HCT116 (cell line): ENCODE measurements around the gene TLCD5. TPM values are rescaled to one million over a fixed set of nuclear protein-coding genes. Genes with fewer than 3 reads are reported as not detected.

Experiments
- ATAC-seq: fragments of 200-7000 bp; cut with Tn5 transposase; 2 replicates; pipeline ENCODE4 v1.9.1; 2020; ENCODE audit warnings: mild to moderate bottlenecking, moderate library complexity
- BruUV-seq: library from RNA; stranded (reverse); fragments of 400-500 nt; replicated peaks from 2 replicates; lab custom pipeline; 2021; lab: Mats Ljungman, UMichigan
- CTCF ChIA-PET: fragments of 300-600 bp; sonication (Branson Sonifier 250); formaldehyde crosslinking; loops from one replicate; lab custom pipeline; 2021; ENCODE audit warnings: antibody characterized with exemption; lab: Charles Lee
- POLR2A ChIA-PET: fragments of 300-600, 350-600 bp; sonication (Branson Sonifier 250); formaldehyde crosslinking; loops from one replicate; lab custom pipeline; 2021; ENCODE audit warnings: antibody characterized with exemption; lab: Charles Lee
- RAD21 ChIA-PET, 2 experiments: fragments of 300-600 bp; sonication (Branson Sonifier 250); formaldehyde crosslinking; loops; one replicate each; lab custom pipeline; 2023; ENCODE audit warnings: low total read pairs in 2 of 2; ENCODE audit not compliant: uncharacterized antibody in 2 of 2, unreplicated experiment in 2 of 2, low non-redundant PET in 1 of 2; lab: Charles Lee
- DNase-seq: peaks from one replicate; pipeline ENCODE4 v3.0.0-alpha.2; 2010; ENCODE audit warnings: low read depth, low spot score
- H2AFZ ChIP-seq: fragments of 200-600 bp; shearing (Covaris generic), sonication (generic); 2 replicates; pipeline ENCODE4 v1.6.1; 2017; ENCODE audit warnings: low read depth, mixed run types, mixed read lengths, antibody characterized with exemption, low read length; ENCODE audit not compliant: poor library complexity, severe bottlenecking
- H3K27ac ChIP-seq: 2 replicates; pipeline ENCODE4 v1.5.1; 2012; ENCODE audit warnings: low read depth, low read length
- H3K27me3 ChIP-seq: fragments of 200-600 bp; sonication (generic); 2 replicates; pipeline ENCODE4 v1.6.1; 2016; ENCODE audit warnings: mixed run types, low read length, mixed read lengths; ENCODE audit not compliant: insufficient read depth
- H3K36me3 ChIP-seq, 2 experiments: fragments of 200-500 bp in 1 of 2; fragments of 200-600 bp in 1 of 2; sonication (Bioruptor generic) in 1 of 2; sonication (generic) in 1 of 2; 2 replicates each; pipeline versions ENCODE4 v1.5.1 to v1.6.1; 2014 to 2016; ENCODE audit warnings: low read length in 2 of 2, inconsistent platforms in 1 of 2, mixed read lengths in 1 of 2, mixed run types in 1 of 2; ENCODE audit not compliant: insufficient read depth in 2 of 2, control insufficient read depth in 1 of 2
- H3K4me1 ChIP-seq, 2 experiments: fragments of 200-600 bp in 1 of 2; sonication (generic) in 1 of 2; 2 replicates each; pipeline versions ENCODE4 v1.5.1 to v1.6.1; 2012 to 2017; ENCODE audit warnings: low read length in 2 of 2, inconsistent platforms in 1 of 2, mild to moderate bottlenecking in 1 of 2, mixed read lengths in 1 of 2, mixed run types in 1 of 2, moderate library complexity in 1 of 2; ENCODE audit not compliant: insufficient read depth in 2 of 2, control insufficient read depth in 1 of 2
- H3K4me2 ChIP-seq: fragments of 200-600 bp; sonication (generic); 2 replicates; pipeline ENCODE4 v1.6.1; 2017; ENCODE audit warnings: mixed run types, low read length, mixed read lengths
- H3K4me3 ChIP-seq, 2 experiments: fragments of 200-600 bp in 1 of 2; sonication (generic) in 1 of 2; replicated peaks in 1 of 2; 2 replicates each; pipeline ENCODE4 v1.5.1; 2011 to 2016; ENCODE audit warnings: low read length in 2 of 2, control low read depth in 1 of 2, low read depth in 1 of 2, mild to moderate bottlenecking in 1 of 2, mixed read lengths in 1 of 2, mixed run types in 1 of 2
- H3K79me2 ChIP-seq: fragments of 200-600 bp; sonication (generic); 2 replicates; pipeline ENCODE4 v1.6.1; 2017; ENCODE audit warnings: mild to moderate bottlenecking, mixed run types, low read length, moderate library complexity, mixed read lengths; ENCODE audit not compliant: insufficient read depth
- H3K9ac ChIP-seq: fragments of 200-600 bp; sonication (generic); 2 replicates; pipeline ENCODE4 v1.6.1; 2016; ENCODE audit warnings: low read length, mixed read lengths
- H3K9me2 ChIP-seq: fragments of 200-600 bp; sonication (generic), shearing (Covaris generic); 2 replicates; pipeline ENCODE4 v1.6.1; 2017; ENCODE audit warnings: mixed run types, mild to moderate bottlenecking, moderate library complexity; ENCODE audit not compliant: insufficient read depth
- H3K9me3 ChIP-seq, 2 experiments: fragments of 200-500 bp in 1 of 2; fragments of 200-600 bp in 1 of 2; sonication (Bioruptor generic) in 1 of 2; sonication (generic) in 1 of 2; 2 replicates each; pipeline ENCODE4 v1.6.1; 2014 to 2017; ENCODE audit warnings: low read length in 2 of 2, mixed read lengths in 2 of 2, inconsistent platforms in 1 of 2, low read depth in 1 of 2, mild to moderate bottlenecking in 1 of 2, mixed run types in 1 of 2, moderate library complexity in 1 of 2; ENCODE audit not compliant: control insufficient read depth in 1 of 2, insufficient read depth in 1 of 2
- H4K20me1 ChIP-seq: fragments of 200-600 bp; sonication (generic), shearing (Covaris generic); 2 replicates; pipeline ENCODE4 v1.6.1; 2017; ENCODE audit warnings: mixed run types, mild to moderate bottlenecking, moderate library complexity; ENCODE audit not compliant: insufficient read depth
- CBX3 ChIP-seq: IDR thresholded peaks from 2 replicates; pipeline ENCODE4 v1.6.1; 2012; ENCODE audit warnings: low read depth
- CEBPB ChIP-seq: IDR thresholded peaks from 2 replicates; pipeline ENCODE4 v1.6.1; 2012; ENCODE audit warnings: low read depth
- ELF1 ChIP-seq: IDR thresholded peaks from 2 replicates; pipeline ENCODE4 v1.6.1; 2012; ENCODE audit warnings: low read depth, borderline replicate concordance
- EZH2 ChIP-seq: fragments of 200-600 bp; sonication (generic); IDR thresholded peaks from 2 replicates; pipeline ENCODE4 v1.6.1; 2017; ENCODE audit warnings: antibody characterized with exemption, mixed run types
- EZH2phosphoT487 ChIP-seq: fragments of 200-600 bp; IDR thresholded peaks from 2 replicates; pipeline ENCODE4 v1.6.1; 2018; ENCODE audit warnings: antibody characterized with exemption, borderline replicate concordance
- FOSL1 ChIP-seq: IDR thresholded peaks from 2 replicates; pipeline ENCODE4 v1.6.1; 2012; ENCODE audit warnings: low read depth
- JUND ChIP-seq: IDR thresholded peaks from 2 replicates; pipeline ENCODE4 v1.6.1; 2012
- POLR2AphosphoS5 ChIP-seq: IDR thresholded peaks from 2 replicates; pipeline ENCODE4 v1.6.1; 2011; ENCODE audit warnings: mild to moderate bottlenecking, low read depth, low read length, moderate library complexity
- RAD21 ChIP-seq: IDR thresholded peaks from 2 replicates; pipeline ENCODE4 v1.6.1; 2012; ENCODE audit warnings: low read depth, mild to moderate bottlenecking
- SIN3A ChIP-seq: IDR thresholded peaks from 2 replicates; pipeline ENCODE4 v1.6.1; 2012; ENCODE audit warnings: low read depth
- SP1 ChIP-seq: IDR thresholded peaks from 2 replicates; pipeline ENCODE4 v1.6.1; 2012; ENCODE audit warnings: low read depth
- SRF ChIP-seq: IDR thresholded peaks from 2 replicates; pipeline ENCODE4 v1.6.1; 2012; ENCODE audit warnings: low read depth
- TCF7L2 ChIP-seq: IDR thresholded peaks from 2 replicates; pipeline ENCODE4 v1.7.0; 2011; ENCODE audit warnings: borderline replicate concordance, inconsistent platforms; ENCODE audit not compliant: insufficient read depth, insufficient read length; ENCODE audit errors: extremely low read depth
- YY1 ChIP-seq: IDR thresholded peaks from 2 replicates; pipeline ENCODE4 v1.6.1; 2011; ENCODE audit warnings: low read length, low read depth, moderate library complexity, mild to moderate bottlenecking; ENCODE audit not compliant: insufficient replicate concordance; ENCODE audit errors: extremely low read depth
- ZFX ChIP-seq: fragments of 450-650 bp; IDR thresholded peaks from 2 replicates; pipeline ENCODE4 v1.6.1; 2017
- ZNF274 ChIP-seq: fragments of 200-500 bp; sonication (Bioruptor generic); IDR thresholded peaks from 2 replicates; pipeline ENCODE4 v1.6.1; 2014; ENCODE audit warnings: mild to moderate bottlenecking, low read depth, low read length, inconsistent platforms
- intact Hi-C: fragments of 100-400 bp; cut with micrococcal nuclease; formaldehyde crosslinking; loops from 2 replicates; pipeline ENCODE4 v1.10.0; 2022
- total RNA-seq: library from RNA; stranded (reverse); gene quantifications from one replicate; pipeline ENCODE4 v1.2.1, GENCODE V29; 2021; ENCODE audit not compliant: unreplicated experiment
- TF ChIP-seq, protein P1 (sequence below): IDR thresholded peaks from 2 replicates; pipeline ENCODE4 v1.6.1; 2011; ENCODE audit warnings: mild to moderate bottlenecking, low read length, moderate library complexity; ENCODE audit not compliant: insufficient replicate concordance; ENCODE audit errors: extremely low read depth
- TF ChIP-seq, protein P2 (sequence below): IDR thresholded peaks from 2 replicates; pipeline ENCODE4 v1.6.1; 2012
- TF ChIP-seq, protein P3 (sequence below): IDR thresholded peaks from 2 replicates; pipeline ENCODE4 v1.6.1; 2012

TLCD5 gene
- total RNA-seq, 1 experiment from 2014 or later: 9.1 TPM

DNA sequence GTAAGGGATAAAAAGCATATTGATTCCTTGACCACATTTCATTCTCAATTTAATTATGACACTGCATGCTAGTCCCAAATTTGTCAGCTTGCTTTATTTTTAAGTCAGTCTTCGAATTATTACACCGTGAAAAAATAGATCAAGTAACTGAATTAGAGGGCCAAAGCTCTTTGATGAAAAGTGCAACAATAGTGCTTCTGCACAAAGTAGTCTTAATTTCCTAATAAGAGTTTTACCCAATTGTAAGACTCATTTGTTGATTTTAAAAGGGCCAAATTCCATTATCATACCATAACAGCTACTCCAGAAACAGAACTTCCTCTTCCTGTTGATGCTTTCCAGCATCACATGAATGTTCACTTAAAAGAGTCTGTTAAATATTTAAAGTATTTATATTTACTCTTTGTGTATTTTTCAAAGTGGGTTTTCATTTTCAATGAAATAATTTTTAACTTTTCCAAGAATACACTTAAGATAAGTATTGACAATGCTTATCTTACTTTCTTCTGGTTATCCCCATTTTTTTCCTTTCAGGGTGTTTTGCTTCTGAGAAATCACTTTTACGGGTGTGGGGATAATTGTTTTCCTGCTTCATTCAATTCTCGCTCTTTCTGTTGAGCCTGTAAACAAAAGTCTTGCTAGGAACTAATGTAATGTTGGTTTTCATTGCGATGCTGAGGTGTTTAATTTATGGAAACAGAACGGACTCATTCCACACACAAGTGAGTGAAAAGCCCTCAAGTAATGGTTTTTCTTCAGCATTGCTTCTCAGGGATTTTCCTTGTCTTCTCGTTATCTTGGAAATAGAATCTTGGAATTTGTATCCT, 13.2 kb downstream of the TLCD5 start:
- no peaks in the 10 kb centered on the region for H3K9me3 ChIP-seq
- peaks cover 44 to 67% of the 10 kb centered on the region in 2 experiments for H3K4me1 ChIP-seq

DNA sequence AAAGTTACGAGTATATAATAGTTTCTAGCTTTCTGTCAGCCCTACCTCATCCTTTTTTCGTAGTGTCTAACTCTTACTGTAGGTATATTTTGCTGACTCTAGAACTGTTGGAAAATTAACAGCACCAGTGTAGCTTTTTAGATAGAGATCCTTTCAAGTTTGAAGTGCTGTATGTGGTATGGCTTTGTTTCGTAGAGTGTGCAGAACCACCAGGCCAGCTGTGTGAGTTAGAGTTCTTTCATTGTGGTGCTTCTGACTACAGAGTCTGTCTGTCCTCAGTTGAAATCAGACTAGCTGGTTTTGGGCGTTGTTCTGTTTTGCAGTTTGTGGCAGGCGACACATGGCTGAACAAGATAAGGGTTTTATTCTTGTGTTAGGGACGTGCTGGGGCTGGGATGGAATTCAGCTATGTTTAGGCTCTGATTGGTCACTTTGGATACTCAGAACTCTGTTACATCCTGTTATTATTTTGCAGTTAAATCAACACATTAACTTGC, 14.3 kb downstream of the TLCD5 start:
- H3K4me1 ChIP-seq: peaks cover 50 to 69% of the 10 kb centered on the region in 2 experiments
- ATAC-seq: no peak
- ChIA-PET POLR2A (no interaction called here), RAD21 (no interaction called here), CTCF (interaction anchor here (0.6 kb wide), 1 partner anchor 68 kb away, joined by 3 read pairs; no protein-coding TSS in a partner anchor)
- H4K20me1 ChIP-seq: peaks cover 20% of the 10 kb centered on the region; the same call in 1 of the 2 replicates
- DNase-seq: no peak
- H3K4me2 ChIP-seq: peak overlapping the region; percentile 40
- H3K9me3 ChIP-seq: no peaks in the 10 kb centered on the region
- TF ChIP-seq ZFX (no peak), TCF7L2 (no peak), SRF (no peak), EZH2 (no peak), ELF1 (no peak), CBX3 (no peak), FOSL1 (no peak), YY1 (no peak), SIN3A (no peak), POLR2AphosphoS5 (no peak), EZH2phosphoT487 (no peak), RAD21 (no peak), SP1 (no peak)
- TF ChIP-seq, protein P1, sequence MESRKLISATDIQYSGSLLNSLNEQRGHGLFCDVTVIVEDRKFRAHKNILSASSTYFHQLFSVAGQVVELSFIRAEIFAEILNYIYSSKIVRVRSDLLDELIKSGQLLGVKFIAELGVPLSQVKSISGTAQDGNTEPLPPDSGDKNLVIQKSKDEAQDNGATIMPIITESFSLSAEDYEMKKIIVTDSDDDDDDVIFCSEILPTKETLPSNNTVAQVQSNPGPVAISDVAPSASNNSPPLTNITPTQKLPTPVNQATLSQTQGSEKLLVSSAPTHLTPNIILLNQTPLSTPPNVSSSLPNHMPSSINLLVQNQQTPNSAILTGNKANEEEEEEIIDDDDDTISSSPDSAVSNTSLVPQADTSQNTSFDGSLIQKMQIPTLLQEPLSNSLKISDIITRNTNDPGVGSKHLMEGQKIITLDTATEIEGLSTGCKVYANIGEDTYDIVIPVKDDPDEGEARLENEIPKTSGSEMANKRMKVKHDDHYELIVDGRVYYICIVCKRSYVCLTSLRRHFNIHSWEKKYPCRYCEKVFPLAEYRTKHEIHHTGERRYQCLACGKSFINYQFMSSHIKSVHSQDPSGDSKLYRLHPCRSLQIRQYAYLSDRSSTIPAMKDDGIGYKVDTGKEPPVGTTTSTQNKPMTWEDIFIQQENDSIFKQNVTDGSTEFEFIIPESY: no peak
- TF ChIP-seq, protein P2, sequence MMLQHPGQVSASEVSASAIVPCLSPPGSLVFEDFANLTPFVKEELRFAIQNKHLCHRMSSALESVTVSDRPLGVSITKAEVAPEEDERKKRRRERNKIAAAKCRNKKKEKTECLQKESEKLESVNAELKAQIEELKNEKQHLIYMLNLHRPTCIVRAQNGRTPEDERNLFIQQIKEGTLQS: no peak
- TF ChIP-seq, protein P3, sequence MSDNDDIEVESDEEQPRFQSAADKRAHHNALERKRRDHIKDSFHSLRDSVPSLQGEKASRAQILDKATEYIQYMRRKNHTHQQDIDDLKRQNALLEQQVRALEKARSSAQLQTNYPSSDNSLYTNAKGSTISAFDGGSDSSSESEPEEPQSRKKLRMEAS: no peak
- no peak overlapping the region for H3K4me3 ChIP-seq
- H3K9ac ChIP-seq: no peak overlapping the region
- no peaks in the 10 kb centered on the region for H3K9me2 ChIP-seq
- no peak overlapping the region for H2AFZ ChIP-seq
- H3K27me3 ChIP-seq: no peaks in the 10 kb centered on the region
- no peak overlapping the region for H3K27ac ChIP-seq
- peaks cover 79% of the 10 kb centered on the region for H3K79me2 ChIP-seq
- BruUV-seq: no TSS peak
- intact Hi-C loops: loop anchor here (5.0 to 10.0 kb wide), 2 partner anchors 345 to 613 kb away; no protein-coding TSS in a partner anchor
- H3K36me3 ChIP-seq: no peaks in the 10 kb centered on the region

More for the DNA sequence above, 13.2 kb downstream of the TLCD5 start:
- Histone ChIP-seq H3K9ac (peak overlapping the region; percentile 78), H3K27ac (no peak overlapping the region), H3K4me3 (peak overlapping the region; percentile 77 to 87), H3K4me2 (peak overlapping the region; percentile 92), H3K9me2 (no peaks in the 10 kb centered on the region), H3K36me3 (no peaks in the 10 kb centered on the region), H4K20me1 (peaks cover 20% of the 10 kb centered on the region; the same call in 1 of the 2 replicates), H3K79me2 (peaks cover 68% of the 10 kb centered on the region), H2AFZ (no peak overlapping the region), H3K27me3 (no peaks in the 10 kb centered on the region)
- TF ChIP-seq ELF1: no peak
- no peak for TF ChIP-seq JUND
- TF ChIP-seq ZFX: no peak
- no peak for TF ChIP-seq RAD21
- TF ChIP-seq EZH2phosphoT487: no peak
- TF ChIP-seq ZNF274: no peak
- TF ChIP-seq CEBPB: no peak
- ChIA-PET RAD21 (no interaction called here), POLR2A (no interaction called here), CTCF (no interaction called here)
- no TSS peak for BruUV-seq
- intact Hi-C loops: loop anchor here (5.0 to 10.0 kb wide), 2 partner anchors 346 to 614 kb away; no protein-coding TSS in a partner anchor
- DNase-seq: no peak
- ATAC-seq: no peak
